Ishikawa (cell line): ENCODE measurements around the gene HSH2D.

Experiments used
- CEBPB ChIP-seq: IDR thresholded peaks from 2 replicates; pipeline ENCODE4 v1.6.1; 2012
- CREB1 ChIP-seq: IDR thresholded peaks from 2 replicates; pipeline ENCODE4 v1.6.1; 2012; ENCODE audit warnings: low read depth
- EGR1 ChIP-seq: IDR thresholded peaks from 2 replicates; pipeline ENCODE4 v1.6.1; 2012
- EP300 ChIP-seq: IDR thresholded peaks from 2 replicates; pipeline ENCODE4 v1.6.1; 2012; ENCODE audit warnings: borderline replicate concordance
- FOXM1 ChIP-seq: IDR thresholded peaks from 2 replicates; pipeline ENCODE4 v1.6.1; 2012; ENCODE audit warnings: low read depth, borderline replicate concordance
- NFIC ChIP-seq: IDR thresholded peaks from 2 replicates; pipeline ENCODE4 v1.6.1; 2012
- RAD21 ChIP-seq: IDR thresholded peaks from 2 replicates; pipeline ENCODE4 v1.6.1; 2012; ENCODE audit warnings: low read depth
- TAF1 ChIP-seq: IDR thresholded peaks from 2 replicates; pipeline ENCODE4 v1.6.1; 2012; ENCODE audit warnings: low read depth, mild to moderate bottlenecking
- TCF12 ChIP-seq: IDR thresholded peaks from 2 replicates; pipeline ENCODE4 v1.6.1; 2012; ENCODE audit warnings: low read depth
- TEAD4 ChIP-seq: IDR thresholded peaks from 2 replicates; pipeline ENCODE4 v1.6.1; 2012
- YY1 ChIP-seq: IDR thresholded peaks from 2 replicates; pipeline ENCODE4 v1.6.1; 2012; ENCODE audit warnings: low read depth
- ZBTB7A ChIP-seq: IDR thresholded peaks from 2 replicates; pipeline ENCODE4 v1.6.1; 2012; ENCODE audit warnings: low read depth
- TF ChIP-seq, protein P1 (sequence below): IDR thresholded peaks from 2 replicates; pipeline ENCODE4 v1.6.1; 2012
- TF ChIP-seq, protein P2 (sequence below): IDR thresholded peaks from 2 replicates; pipeline ENCODE4 v1.6.1; 2012
- TF ChIP-seq, protein P3 (sequence below): IDR thresholded peaks from 2 replicates; pipeline ENCODE4 v1.6.1; 2012; ENCODE audit warnings: low read depth, mild to moderate bottlenecking

Gene HSH2D

DNA sequence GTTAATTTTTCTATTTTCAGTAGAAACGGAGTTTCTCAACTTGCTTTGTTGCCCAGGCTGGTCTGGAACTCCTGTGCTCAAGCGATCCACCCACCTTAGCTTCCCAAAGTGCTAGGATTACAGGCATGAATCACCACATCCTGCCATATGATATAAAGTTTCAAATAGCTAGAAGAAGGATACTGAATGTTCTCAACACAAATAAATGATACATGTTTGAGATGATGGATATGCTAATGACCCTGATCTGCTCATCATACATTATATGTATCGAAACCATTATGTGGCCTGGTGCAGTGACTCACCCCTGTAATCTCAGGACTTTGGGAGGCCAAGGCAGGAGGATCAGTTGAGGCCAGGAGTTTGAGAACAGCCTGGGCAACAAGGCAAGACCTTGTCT, 18.4 kb downstream of the HSH2D start:
- no peak for TF ChIP-seq NFIC
- TF ChIP-seq FOXM1: no peak
- TF ChIP-seq, protein P1, sequence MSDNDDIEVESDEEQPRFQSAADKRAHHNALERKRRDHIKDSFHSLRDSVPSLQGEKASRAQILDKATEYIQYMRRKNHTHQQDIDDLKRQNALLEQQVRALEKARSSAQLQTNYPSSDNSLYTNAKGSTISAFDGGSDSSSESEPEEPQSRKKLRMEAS: no peak
- TF ChIP-seq EGR1: no peak
- TF ChIP-seq CREB1: no peak
- TF ChIP-seq TEAD4: no peak
- TF ChIP-seq, protein P2, sequence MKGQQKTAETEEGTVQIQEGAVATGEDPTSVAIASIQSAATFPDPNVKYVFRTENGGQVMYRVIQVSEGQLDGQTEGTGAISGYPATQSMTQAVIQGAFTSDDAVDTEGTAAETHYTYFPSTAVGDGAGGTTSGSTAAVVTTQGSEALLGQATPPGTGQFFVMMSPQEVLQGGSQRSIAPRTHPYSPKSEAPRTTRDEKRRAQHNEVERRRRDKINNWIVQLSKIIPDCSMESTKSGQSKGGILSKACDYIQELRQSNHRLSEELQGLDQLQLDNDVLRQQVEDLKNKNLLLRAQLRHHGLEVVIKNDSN: no peak
- no peak for TF ChIP-seq RAD21
- TF ChIP-seq TAF1: no peak
- no peak for TF ChIP-seq TCF12
- no peak for TF ChIP-seq ZBTB7A

DNA sequence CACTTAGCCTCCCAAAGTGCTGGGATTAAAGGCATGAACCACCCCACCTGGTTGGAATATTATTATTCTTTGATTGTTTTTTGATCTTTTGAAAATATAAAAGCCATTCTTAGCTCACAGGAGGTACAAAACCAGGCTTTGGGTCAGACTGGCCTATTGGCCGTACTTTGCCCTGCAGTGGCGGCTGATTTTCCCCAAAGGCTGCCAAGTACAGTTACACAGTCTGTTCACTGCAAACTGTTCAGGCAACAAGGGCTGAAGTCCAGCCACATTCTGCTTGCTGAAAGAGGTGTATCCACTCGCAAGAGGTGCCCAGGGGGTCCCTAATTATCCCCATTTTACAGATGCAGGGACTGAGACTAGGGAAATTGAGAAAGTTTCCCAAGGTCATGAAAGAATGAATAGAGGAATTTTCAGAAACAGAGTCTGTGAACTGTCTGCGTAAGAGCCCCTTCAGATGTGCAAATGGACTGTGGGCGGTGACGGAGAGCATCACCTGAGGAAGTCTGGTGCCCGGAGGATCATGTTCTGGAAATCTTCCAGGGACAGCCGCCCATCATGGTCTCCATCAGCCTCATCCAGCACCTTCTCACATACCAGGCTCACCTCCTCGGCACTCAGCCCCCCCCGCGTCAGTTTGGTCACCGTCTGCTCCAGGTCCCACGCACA, 20.9 kb downstream of the HSH2D start:
- no peak for TF ChIP-seq YY1
- no peak for TF ChIP-seq EP300
- TF ChIP-seq CEBPB: no peak
- TF ChIP-seq, protein P3, sequence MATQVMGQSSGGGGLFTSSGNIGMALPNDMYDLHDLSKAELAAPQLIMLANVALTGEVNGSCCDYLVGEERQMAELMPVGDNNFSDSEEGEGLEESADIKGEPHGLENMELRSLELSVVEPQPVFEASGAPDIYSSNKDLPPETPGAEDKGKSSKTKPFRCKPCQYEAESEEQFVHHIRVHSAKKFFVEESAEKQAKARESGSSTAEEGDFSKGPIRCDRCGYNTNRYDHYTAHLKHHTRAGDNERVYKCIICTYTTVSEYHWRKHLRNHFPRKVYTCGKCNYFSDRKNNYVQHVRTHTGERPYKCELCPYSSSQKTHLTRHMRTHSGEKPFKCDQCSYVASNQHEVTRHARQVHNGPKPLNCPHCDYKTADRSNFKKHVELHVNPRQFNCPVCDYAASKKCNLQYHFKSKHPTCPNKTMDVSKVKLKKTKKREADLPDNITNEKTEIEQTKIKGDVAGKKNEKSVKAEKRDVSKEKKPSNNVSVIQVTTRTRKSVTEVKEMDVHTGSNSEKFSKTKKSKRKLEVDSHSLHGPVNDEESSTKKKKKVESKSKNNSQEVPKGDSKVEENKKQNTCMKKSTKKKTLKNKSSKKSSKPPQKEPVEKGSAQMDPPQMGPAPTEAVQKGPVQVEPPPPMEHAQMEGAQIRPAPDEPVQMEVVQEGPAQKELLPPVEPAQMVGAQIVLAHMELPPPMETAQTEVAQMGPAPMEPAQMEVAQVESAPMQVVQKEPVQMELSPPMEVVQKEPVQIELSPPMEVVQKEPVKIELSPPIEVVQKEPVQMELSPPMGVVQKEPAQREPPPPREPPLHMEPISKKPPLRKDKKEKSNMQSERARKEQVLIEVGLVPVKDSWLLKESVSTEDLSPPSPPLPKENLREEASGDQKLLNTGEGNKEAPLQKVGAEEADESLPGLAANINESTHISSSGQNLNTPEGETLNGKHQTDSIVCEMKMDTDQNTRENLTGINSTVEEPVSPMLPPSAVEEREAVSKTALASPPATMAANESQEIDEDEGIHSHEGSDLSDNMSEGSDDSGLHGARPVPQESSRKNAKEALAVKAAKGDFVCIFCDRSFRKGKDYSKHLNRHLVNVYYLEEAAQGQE: no peak
- TF ChIP-seq FOXM1: no peak
- no peak for TF ChIP-seq TEAD4
- no peak for TF ChIP-seq ZBTB7A
- no peak for TF ChIP-seq EGR1
- no peak for TF ChIP-seq RAD21
- TF ChIP-seq CREB1: no peak
- TF ChIP-seq TCF12: no peak
- TF ChIP-seq TAF1: no peak
- TF ChIP-seq, protein P2: no peak
- TF ChIP-seq, protein P1: no peak
- no peak for TF ChIP-seq NFIC

DNA sequence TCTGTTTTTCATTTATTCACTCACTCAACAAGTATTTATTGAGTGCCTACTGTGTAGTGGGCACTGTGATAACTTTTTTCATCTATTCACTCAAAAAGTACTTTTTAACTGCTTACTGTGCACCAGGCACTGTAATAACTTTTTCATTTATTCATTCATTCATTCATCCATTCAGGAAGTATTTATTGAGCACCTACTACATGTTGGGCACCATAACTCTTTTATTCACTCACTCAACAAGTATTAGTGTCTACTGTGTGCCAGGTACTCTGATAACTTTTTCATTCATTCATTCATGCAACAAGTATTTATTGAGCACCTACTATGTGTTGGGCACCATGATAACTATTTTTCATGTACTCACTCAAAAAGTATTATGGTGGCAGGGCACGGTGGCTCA, 22.9 kb downstream of the HSH2D start:
- TF ChIP-seq TEAD4 (no peak), EP300 (no peak), RAD21 (no peak), FOXM1 (no peak)

DNA sequence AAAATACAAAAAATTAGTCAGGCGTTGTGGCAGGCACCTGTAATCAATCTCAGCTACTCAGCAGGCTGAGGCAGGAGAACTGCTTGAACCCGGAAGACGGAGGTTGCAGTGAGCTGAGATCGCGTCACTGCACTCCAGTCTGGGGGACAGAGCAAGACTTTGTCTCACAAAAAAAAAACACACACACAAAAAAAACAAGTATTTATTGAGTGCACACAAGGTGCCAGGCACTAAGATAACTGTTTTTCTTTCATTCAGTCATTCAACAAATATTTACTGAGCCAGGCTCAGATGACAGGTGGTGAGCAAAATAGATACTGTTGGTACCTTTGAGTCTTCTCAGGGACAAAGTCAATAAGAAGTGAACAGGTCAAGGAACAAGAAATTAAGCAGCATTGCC, 23.6 kb downstream of the HSH2D start:
- TF ChIP-seq CREB1: no peak
- no peak for TF ChIP-seq EGR1
- no peak for TF ChIP-seq RAD21
- no peak for TF ChIP-seq FOXM1
- TF ChIP-seq NFIC: no peak
- TF ChIP-seq ZBTB7A: no peak
- no peak for TF ChIP-seq YY1

DNA sequence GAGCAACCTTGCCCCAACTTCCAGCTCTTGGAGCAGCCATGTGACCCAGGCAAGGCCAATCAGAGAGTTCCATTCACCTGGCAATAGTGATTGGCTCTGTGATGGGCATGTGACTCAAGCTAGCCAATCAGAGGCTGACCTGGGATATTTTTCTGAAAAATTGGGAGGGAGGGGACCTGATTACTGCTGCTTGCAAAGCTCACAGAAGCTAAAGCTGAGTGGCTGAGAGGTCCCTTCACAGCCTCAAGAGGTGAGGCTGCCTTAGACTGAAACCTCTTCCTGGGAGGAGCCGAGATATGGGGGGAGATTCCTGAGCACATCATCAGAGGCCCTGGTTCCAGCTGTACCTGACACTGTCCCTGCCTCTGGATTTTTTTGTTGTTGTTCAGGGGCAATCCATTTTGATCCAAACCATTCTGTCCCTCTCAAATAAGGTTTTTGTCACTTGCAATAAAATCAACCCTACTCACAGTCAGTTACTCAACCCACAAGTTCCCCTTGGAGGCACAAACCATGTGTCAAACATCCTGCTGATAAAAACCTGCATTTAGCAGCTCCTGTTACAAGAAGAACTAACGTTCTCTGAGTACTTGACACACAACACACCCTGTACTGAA, 25.1 kb downstream of the HSH2D start:
- TF ChIP-seq, protein P3: no peak
- TF ChIP-seq FOXM1: no peak
- TF ChIP-seq, protein P2: peak; percentile 82

DNA sequence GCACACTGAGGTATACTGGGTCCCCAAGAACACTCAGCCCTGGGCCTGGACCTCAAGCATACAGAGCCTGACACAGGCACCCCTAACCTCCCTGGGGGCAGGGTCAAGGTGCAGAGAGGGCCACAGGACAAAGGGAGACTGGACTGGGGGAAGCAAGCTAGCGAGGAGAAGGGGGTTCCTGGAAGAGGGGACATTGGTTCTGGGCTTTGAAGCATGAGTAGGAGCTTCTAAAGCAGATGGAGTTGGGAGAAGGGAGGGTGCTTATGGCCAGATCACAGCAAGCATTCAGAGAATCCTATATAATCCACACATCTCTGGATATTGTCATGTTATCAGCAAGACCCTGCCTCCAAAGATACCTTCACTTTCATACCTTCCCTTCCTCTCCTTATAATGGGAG, 26.6 kb downstream of the HSH2D start:
- no peak for TF ChIP-seq ZBTB7A
- TF ChIP-seq TEAD4: no peak
- TF ChIP-seq CREB1: no peak
- TF ChIP-seq EGR1: no peak
- no peak for TF ChIP-seq TAF1
- TF ChIP-seq, protein P2: no peak
- TF ChIP-seq YY1: no peak
